Suprapubic skin (tissue), 4 donors: ENCODE measurements around the gene GRID1. TPM values are rescaled to one million over a fixed set of nuclear protein-coding genes. Genes with fewer than 3 reads are reported as not detected.

Experiments used
- DNase-seq, 2 donors: peaks; one replicate each; pipeline ENCODE4 v3.0.0-alpha.2; 2019; ENCODE audit warnings: low spot score in 2 of 2
- H3K27ac ChIP-seq: fragments of 200-600 bp; sonication (generic); one replicate; pipeline ENCODE4 v1.5.1; 2019
- H3K27me3 ChIP-seq: fragments of 200-600 bp; sonication (generic); one replicate; pipeline ENCODE4 v1.5.1; 2019
- H3K36me3 ChIP-seq: fragments of 200-600 bp; sonication (generic); one replicate; pipeline ENCODE4 v1.5.1; 2019
- H3K4me1 ChIP-seq: fragments of 200-600 bp; sonication (generic); one replicate; pipeline ENCODE4 v1.5.1; 2019
- H3K4me3 ChIP-seq: fragments of 200-600 bp; sonication (generic); one replicate; pipeline ENCODE4 v1.5.1; 2019; ENCODE audit warnings: mild to moderate bottlenecking
- H3K9me3 ChIP-seq: fragments of 200-600 bp; sonication (generic); one replicate; pipeline ENCODE4 v1.5.1; 2019
- CTCF ChIP-seq, 2 donors: fragments of 200-600 bp in 1 of 2; fragments of 450-650 bp in 1 of 2; sonication (generic) in 1 of 2; IDR thresholded peaks; one replicate each; pipeline ENCODE4 v1.5.1; 2016 to 2019; ENCODE audit warnings: antibody characterized with exemption in 2 of 2, mild to moderate bottlenecking in 1 of 2, moderate library complexity in 1 of 2
- EP300 ChIP-seq: sonication (generic); formaldehyde crosslinking; IDR thresholded peaks from one replicate; pipeline ENCODE4 v1.6.1; 2017; ENCODE audit warnings: antibody characterized with exemption
- POLR2A ChIP-seq, 2 donors: fragments of 450-650 bp; IDR thresholded peaks; one replicate each; pipeline ENCODE4 v1.6.1; 2017; ENCODE audit warnings: antibody characterized with exemption in 2 of 2, mild to moderate bottlenecking in 2 of 2, moderate library complexity in 2 of 2
- POLR2AphosphoS5 ChIP-seq, 3 donors: sonication (generic); formaldehyde crosslinking; IDR thresholded peaks; one replicate each; pipeline ENCODE4 v1.6.1; 2017; ENCODE audit warnings: antibody characterized with exemption in 3 of 3
- WGBS: methylation state at CpG from one replicate; pipeline ENCODE4 v1.1.5; 2018; 5-methylcytosine and 5-hydroxymethylcytosine counted together
- total RNA-seq, 4 donors: library from RNA; depleted of rRNA; stranded (reverse); fragments of >200 nt; gene quantifications; one replicate each; pipeline ENCODE4 v1.1.0, GENCODE V29; 2016

The GRID1 gene
- total RNA-seq, 4 donors from 2014 or later, result 1.8 to 3.1 (median 2.4) TPM

- peaks cover 12% of the 10 kb centered on the region for H3K4me1 ChIP-seq
- H3K36me3 ChIP-seq, result no peaks in the 10 kb centered on the region
- DNase-seq, result peak; percentile 33 to 62
- H3K9me3 ChIP-seq, result no peaks in the 10 kb centered on the region
- H3K4me3 ChIP-seq, result no peak overlapping the region
- no peak overlapping the region for H3K27ac ChIP-seq
- TF ChIP-seq POLR2AphosphoS5 (IDR thresholded peaks at IDR 0.05), result no peak
- TF ChIP-seq CTCF (IDR thresholded peaks at IDR 0.05), result no peak
- no peak for TF ChIP-seq EP300
- no peak for TF ChIP-seq POLR2A (IDR thresholded peaks at IDR 0.05)
- 70% methylated on average over 11 of the region's 14 CpGs for WGBS
- H3K27me3 ChIP-seq, result peaks cover 36% of the 10 kb centered on the region
Observed at GRCh38 chr10:86264481-86265231, 101.9 kb downstream of the GRID1 start.

GRCh38 chr10:86263907-86264306 lies 102.7 kb downstream of the GRID1 start:
- WGBS, result 83% methylated on average over 5 of the region's 5 CpGs
- peaks cover 36% of the 10 kb centered on the region for H3K27me3 ChIP-seq
- no peaks in the 10 kb centered on the region for H3K36me3 ChIP-seq
- no peak overlapping the region for H3K4me3 ChIP-seq
- DNase-seq, result peak in 1 of 2 donors; percentile 55
- H3K9me3 ChIP-seq, result no peaks in the 10 kb centered on the region
- H3K4me1 ChIP-seq, result peaks cover 12% of the 10 kb centered on the region
- H3K27ac ChIP-seq, result no peak overlapping the region
- TF ChIP-seq CTCF (IDR thresholded peaks at IDR 0.05) (no peak), EP300 (no peak), POLR2AphosphoS5 (IDR thresholded peaks at IDR 0.05) (no peak), POLR2A (IDR thresholded peaks at IDR 0.05) (no peak)

DNA sequence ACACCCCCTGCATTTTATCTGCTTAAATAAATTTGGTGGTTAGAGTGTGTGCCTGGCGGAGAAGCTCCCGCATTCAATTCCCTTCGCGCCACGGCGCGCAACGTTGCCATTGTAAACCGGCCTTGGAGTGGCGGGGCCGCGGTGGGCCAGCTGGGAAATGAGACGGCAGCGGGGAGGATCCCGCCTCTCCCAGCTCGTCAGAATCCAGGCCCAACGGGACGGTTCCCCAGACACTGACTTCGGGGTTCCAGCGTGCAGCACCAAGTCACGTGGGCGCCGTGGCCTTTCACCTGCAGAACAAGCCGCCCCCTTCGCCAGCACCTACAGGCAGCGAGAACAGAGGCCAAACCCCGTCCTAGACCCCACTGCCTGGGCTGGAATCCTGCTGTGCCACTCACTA lies 103.4 kb downstream of the GRID1 start:
- TF ChIP-seq POLR2AphosphoS5 (IDR thresholded peaks at IDR 0.05) (no peak), EP300 (no peak), POLR2A (IDR thresholded peaks at IDR 0.05) (no peak), CTCF (IDR thresholded peaks at IDR 0.05) (no peak)
- Histone ChIP-seq H3K9me3 (no peaks in the 10 kb centered on the region), H3K27me3 (peaks cover 36% of the 10 kb centered on the region), H3K36me3 (no peaks in the 10 kb centered on the region), H3K27ac (no peak overlapping the region), H3K4me1 (peaks cover 12% of the 10 kb centered on the region), H3K4me3 (no peak overlapping the region)
- DNase-seq, result peak; percentile 48 to 71
- WGBS, result 68% methylated on average over 8 of the region's 27 CpGs

DNA sequence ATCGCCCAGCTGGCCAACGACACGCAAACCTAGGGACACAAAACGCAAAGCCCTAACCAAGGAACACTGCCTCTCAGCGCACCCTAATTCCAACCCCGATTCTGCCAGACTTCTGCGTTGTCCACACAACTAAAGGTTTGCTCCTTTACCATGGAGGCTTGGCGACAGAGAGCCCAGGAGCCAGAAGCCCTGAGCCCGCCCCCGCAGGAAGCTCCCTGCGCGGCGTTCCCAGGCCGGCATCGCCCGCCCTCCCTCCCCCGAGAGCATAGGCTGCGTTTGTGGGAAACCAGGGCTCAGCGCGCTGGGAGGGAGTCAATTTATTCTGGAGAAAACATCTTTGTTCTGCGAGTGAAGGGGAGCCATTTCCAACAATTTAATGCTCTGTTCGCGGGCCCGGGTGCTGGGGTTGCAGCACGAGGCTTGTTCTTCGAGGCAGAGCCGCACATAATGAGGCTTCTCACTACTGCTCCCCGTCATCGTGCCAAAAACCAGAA lies 103.9 kb downstream of the GRID1 start:
- 19% methylated on average over 25 of the region's 29 CpGs for WGBS
- H3K27ac ChIP-seq, result no peak overlapping the region
- H3K9me3 ChIP-seq, result no peaks in the 10 kb centered on the region
- DNase-seq, result peak in 1 of 2 donors; percentile 31
- H3K4me3 ChIP-seq, result peak overlapping the region; percentile 12
- H3K36me3 ChIP-seq, result no peaks in the 10 kb centered on the region
- peaks cover 12% of the 10 kb centered on the region for H3K4me1 ChIP-seq
- peaks cover 36% of the 10 kb centered on the region for H3K27me3 ChIP-seq
- TF ChIP-seq EP300 (no peak), POLR2A (IDR thresholded peaks at IDR 0.05) (no peak), POLR2AphosphoS5 (IDR thresholded peaks at IDR 0.05) (no peak), CTCF (IDR thresholded peaks at IDR 0.05) (no peak)

- DNase-seq, result peak; percentile 62 to 76
- Histone ChIP-seq H3K27me3 (peaks cover 36% of the 10 kb centered on the region), H3K27ac (no peak overlapping the region), H3K4me1 (peaks cover 12% of the 10 kb centered on the region), H3K36me3 (no peaks in the 10 kb centered on the region), H3K9me3 (no peaks in the 10 kb centered on the region), H3K4me3 (peak overlapping the region; percentile 12)
- TF ChIP-seq EP300, result no peak
- TF ChIP-seq POLR2AphosphoS5 (IDR thresholded peaks at IDR 0.05), result no peak
- peak in 1 of 2 donors; percentile 8 for TF ChIP-seq CTCF (IDR thresholded peaks at IDR 0.05)
- TF ChIP-seq POLR2A (IDR thresholded peaks at IDR 0.05), result no peak
- WGBS, result 55% methylated on average over 10 of the region's 14 CpGs
Observed at GRCh38 chr10:86261941-86262687, 104.5 kb downstream of the GRID1 start.
